Progenitor cell of endocrine pancreas (in vitro differentiated cells): ENCODE data around the gene TMEM45B. TPM values are rescaled to one million over a fixed set of nuclear protein-coding genes. Genes with fewer than 3 reads are reported as not detected.
"Not testable (repeated sequence)": the region's sequence is repeated elsewhere in the genome, so short reads cannot be mapped to it uniquely, and the experiment has no call there.

Experiments
- DNase-seq: peaks from one replicate; pipeline ENCODE4 v3.0.0; 2021; ENCODE audit warnings: low spot score; ENCODE audit not compliant: unreplicated experiment
- H3K27ac Mint-ChIP-seq: 2 replicates; pipeline ENCODE4 v1.8.0; 2021; ENCODE audit warnings: mild to moderate bottlenecking, moderate library complexity, mixed read lengths
- H3K27me3 Mint-ChIP-seq: 2 replicates; pipeline ENCODE4 v1.8.0; 2021; ENCODE audit warnings: mixed read lengths
- H3K36me3 Mint-ChIP-seq: 2 replicates; pipeline ENCODE4 v1.8.0; 2022; ENCODE audit warnings: mixed read lengths; ENCODE audit not compliant: insufficient read depth
- H3K4me1 Mint-ChIP-seq: 2 replicates; pipeline ENCODE4 v1.8.0; 2021; ENCODE audit warnings: low read depth, mixed read lengths
- H3K4me3 Mint-ChIP-seq: 2 replicates; pipeline ENCODE4 v1.8.0; 2021; ENCODE audit warnings: low read depth, mild to moderate bottlenecking, moderate library complexity, mixed read lengths
- H3K9me3 Mint-ChIP-seq: 2 replicates; pipeline ENCODE4 v1.8.0; 2021; ENCODE audit warnings: low read depth, mixed read lengths
- total RNA-seq: library from RNA; stranded (reverse); gene quantifications from 2 replicates; pipeline ENCODE4 v1.2.1, GENCODE V29; 2021
- TF ChIP-seq, protein P1 (sequence below): fragments of 200-600 bp; sonication (generic); IDR thresholded peaks from one replicate; pipeline ENCODE4 v1.5.0; 2021; ENCODE audit warnings: antibody characterized with exemption, mild to moderate bottlenecking; ENCODE audit not compliant: unreplicated experiment

TMEM45B gene
- total RNA-seq, 1 donor from 2014 or later, result 1.4 TPM

DNA sequence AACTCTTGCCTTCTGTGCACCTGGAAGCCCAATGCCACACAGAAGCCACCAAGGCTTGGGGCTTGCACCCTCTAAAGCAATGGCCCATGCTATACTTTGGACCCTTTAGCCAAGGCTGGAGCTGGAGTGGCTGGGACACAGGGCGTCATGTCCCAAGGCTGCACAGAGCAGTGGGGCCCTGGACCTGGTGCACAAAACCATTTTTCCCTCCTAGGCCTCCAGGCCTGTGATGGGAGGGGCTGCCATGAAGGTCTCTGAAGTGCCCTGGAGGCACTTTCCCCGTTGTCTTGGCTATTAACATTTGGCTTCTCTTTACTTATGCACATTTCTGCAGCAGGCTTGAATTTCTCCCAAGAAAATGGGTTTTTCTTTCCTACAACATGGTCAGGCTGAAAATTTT is 20.6 kb upstream of the TMEM45B start:
- H3K4me1 Mint-ChIP-seq, result no peaks in the 10 kb centered on the region

DNA sequence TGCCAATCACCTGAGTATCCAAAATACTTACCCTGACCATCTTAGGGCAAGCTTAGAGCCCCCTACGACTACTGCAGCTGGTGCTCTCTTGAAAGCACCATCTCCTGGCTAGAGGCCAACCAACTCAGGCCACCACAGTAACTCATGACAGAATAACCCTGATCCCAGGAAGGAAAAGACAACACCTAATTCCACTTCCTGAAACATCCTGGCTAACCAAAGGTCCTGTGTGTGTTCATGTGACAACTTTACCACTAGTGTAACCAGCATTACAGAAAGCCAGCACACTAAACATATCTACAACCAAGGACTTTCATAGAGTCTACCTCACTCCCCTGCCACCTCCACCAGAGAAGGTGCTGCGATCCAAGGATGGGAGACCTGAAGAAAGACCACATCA is 17.4 kb upstream of the TMEM45B start:
- H3K27me3 Mint-ChIP-seq, result no peaks in the 10 kb centered on the region
- H3K9me3 Mint-ChIP-seq, result peaks cover 24% of the 10 kb centered on the region
- no peaks in the 10 kb centered on the region for H3K4me1 Mint-ChIP-seq
- no peak overlapping the region for H3K27ac Mint-ChIP-seq
- TF ChIP-seq, protein P1, sequence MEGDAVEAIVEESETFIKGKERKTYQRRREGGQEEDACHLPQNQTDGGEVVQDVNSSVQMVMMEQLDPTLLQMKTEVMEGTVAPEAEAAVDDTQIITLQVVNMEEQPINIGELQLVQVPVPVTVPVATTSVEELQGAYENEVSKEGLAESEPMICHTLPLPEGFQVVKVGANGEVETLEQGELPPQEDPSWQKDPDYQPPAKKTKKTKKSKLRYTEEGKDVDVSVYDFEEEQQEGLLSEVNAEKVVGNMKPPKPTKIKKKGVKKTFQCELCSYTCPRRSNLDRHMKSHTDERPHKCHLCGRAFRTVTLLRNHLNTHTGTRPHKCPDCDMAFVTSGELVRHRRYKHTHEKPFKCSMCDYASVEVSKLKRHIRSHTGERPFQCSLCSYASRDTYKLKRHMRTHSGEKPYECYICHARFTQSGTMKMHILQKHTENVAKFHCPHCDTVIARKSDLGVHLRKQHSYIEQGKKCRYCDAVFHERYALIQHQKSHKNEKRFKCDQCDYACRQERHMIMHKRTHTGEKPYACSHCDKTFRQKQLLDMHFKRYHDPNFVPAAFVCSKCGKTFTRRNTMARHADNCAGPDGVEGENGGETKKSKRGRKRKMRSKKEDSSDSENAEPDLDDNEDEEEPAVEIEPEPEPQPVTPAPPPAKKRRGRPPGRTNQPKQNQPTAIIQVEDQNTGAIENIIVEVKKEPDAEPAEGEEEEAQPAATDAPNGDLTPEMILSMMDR, result no peak
- peaks cover 4% of the 10 kb centered on the region for H3K36me3 Mint-ChIP-seq
- no peak for DNase-seq
- no peak overlapping the region for H3K4me3 Mint-ChIP-seq

More for the DNA sequence above, 20.6 kb upstream of the TMEM45B start:
- Mint-ChIP-seq H3K4me3 (no peak overlapping the region), H3K27ac (no peak overlapping the region), H3K27me3 (peaks cover 4% of the 10 kb centered on the region), H3K9me3 (peaks cover 24% of the 10 kb centered on the region), H3K36me3 (peaks cover 4% of the 10 kb centered on the region)
- TF ChIP-seq, protein P1, result no peak
- DNase-seq, result no peak

DNA sequence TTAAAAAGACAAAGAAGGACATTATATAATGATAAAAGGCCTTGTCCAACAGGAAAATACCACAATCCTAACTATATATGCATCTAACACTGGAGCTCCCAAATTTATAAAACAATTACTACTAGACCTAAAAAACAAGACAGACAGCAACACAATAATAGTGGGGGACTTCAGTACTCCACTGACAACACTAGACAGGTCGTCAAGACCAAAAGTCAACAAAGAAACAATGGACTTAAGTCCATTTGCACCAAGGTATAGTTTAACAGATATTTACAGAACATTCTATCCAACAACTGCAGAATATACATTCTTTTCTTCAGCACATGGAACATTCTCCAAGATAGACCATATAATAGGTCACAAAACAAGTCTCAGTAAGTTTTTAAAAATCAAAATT is 15.5 kb upstream of the TMEM45B start:
- not testable (repeated sequence) for H3K27me3 Mint-ChIP-seq, DNase-seq, H3K27ac Mint-ChIP-seq, H3K4me3 Mint-ChIP-seq, H3K4me1 Mint-ChIP-seq, H3K36me3 Mint-ChIP-seq
- peaks cover 26% of the 10 kb centered on the region for H3K9me3 Mint-ChIP-seq

DNA sequence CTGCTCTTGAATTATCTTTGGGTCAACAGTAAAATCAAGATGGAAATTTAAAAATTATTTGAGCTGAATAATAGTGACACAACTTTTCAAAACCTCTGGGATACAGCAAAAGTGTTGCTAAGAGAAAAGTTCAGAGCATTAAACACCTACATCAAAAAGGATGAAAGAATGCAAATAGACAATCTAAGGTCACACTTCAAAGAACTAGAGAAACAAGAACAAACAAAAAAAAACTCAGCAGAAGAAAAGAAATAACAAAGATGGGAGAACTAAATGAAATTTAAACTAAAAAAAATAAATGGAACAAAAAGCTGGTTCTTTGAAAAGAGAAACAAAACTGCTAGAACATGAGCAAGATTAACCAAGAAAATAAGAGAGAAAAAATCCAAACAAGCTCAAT is 15.0 kb upstream of the TMEM45B start:
- no peak overlapping the region for H3K4me3 Mint-ChIP-seq
- no peak overlapping the region for H3K27ac Mint-ChIP-seq
- H3K36me3 Mint-ChIP-seq, result peaks cover 3% of the 10 kb centered on the region
- H3K27me3 Mint-ChIP-seq, result no peaks in the 10 kb centered on the region
- peaks cover 26% of the 10 kb centered on the region for H3K9me3 Mint-ChIP-seq
- no peaks in the 10 kb centered on the region for H3K4me1 Mint-ChIP-seq
- no peak for DNase-seq
- TF ChIP-seq, protein P1, result no peak

DNA sequence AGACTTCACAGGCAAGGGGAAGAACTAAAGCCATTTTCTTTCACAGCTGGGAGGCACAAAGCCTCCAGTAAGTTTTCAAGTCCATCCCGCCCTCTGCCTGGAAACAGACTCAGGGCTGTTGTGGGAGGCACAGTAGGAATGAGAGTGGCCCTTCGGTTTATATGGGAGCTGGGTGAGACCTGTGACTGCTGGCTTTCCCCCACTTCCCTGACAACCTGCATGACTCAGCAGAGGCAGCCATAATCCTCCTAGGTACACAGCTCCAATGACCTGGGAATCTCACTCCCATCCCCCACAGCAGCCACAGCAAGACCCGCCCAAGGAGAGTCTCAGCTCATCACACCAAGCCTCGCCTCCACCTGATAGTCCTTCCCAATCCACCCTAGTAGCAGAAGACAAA is 12.1 kb upstream of the TMEM45B start:
- Mint-ChIP-seq H3K9me3 (peaks cover 37% of the 10 kb centered on the region), H3K27me3 (no peaks in the 10 kb centered on the region), H3K4me3 (no peak overlapping the region), H3K36me3 (peaks cover 3% of the 10 kb centered on the region), H3K4me1 (no peaks in the 10 kb centered on the region), H3K27ac (peak overlapping the region; percentile 62)
- DNase-seq, result no peak
- TF ChIP-seq, protein P1, result no peak

DNA sequence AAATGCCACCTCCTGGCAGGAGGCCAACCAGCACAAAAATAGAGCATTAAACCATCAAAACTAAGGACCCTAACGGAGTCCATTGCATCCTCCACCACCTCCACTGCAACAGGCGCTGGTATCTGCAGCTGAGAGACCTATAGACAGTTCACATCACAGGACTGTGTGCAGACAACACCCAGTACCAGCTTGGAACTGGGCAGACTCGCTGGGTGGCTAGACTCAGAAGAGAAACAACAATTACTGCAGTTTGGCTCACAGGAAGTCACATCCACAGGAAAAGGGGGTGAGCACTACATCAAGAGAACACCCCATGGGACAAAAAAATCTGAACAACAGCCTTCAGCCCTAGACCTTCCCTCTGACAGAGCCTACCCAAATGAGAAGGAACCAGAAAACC is 11.6 kb upstream of the TMEM45B start:
- Mint-ChIP-seq H3K27ac (no peak overlapping the region), H3K4me3 (no peak overlapping the region), H3K9me3 (peaks cover 33% of the 10 kb centered on the region), H3K36me3 (peaks cover 3% of the 10 kb centered on the region), H3K4me1 (no peaks in the 10 kb centered on the region), H3K27me3 (no peaks in the 10 kb centered on the region)
- TF ChIP-seq, protein P1, result no peak
- DNase-seq, result no peak

DNA sequence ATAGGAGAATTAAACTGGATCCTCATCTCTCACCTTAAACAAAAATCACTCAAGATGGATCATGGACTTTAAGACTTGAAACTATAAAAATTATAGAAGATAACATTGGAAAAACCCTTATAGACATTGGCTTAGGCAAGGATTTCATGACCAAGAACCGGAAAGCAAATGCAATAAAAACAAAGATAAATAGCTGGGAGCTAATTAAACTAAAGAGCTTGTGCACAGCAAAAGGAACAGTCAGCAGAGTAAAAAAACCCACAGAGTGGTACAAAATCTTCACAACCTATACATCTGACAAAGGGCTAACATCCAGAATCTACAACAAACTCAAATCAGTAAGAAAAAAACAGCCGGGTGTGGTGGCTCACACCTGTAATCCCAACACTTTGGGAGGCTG is 7.4 kb upstream of the TMEM45B start:
- H3K4me1 Mint-ChIP-seq, H3K4me3 Mint-ChIP-seq, H3K27me3 Mint-ChIP-seq, H3K27ac Mint-ChIP-seq, H3K36me3 Mint-ChIP-seq, DNase-seq: not testable (repeated sequence)
- peaks cover 27% of the 10 kb centered on the region for H3K9me3 Mint-ChIP-seq
